ENCODE measurements around the gene AJUBA.
"Not testable (repeated sequence)": the region's sequence is repeated elsewhere in the genome, so short reads cannot be mapped to it uniquely, and the experiment has no call there.

The AJUBA gene

DNA sequence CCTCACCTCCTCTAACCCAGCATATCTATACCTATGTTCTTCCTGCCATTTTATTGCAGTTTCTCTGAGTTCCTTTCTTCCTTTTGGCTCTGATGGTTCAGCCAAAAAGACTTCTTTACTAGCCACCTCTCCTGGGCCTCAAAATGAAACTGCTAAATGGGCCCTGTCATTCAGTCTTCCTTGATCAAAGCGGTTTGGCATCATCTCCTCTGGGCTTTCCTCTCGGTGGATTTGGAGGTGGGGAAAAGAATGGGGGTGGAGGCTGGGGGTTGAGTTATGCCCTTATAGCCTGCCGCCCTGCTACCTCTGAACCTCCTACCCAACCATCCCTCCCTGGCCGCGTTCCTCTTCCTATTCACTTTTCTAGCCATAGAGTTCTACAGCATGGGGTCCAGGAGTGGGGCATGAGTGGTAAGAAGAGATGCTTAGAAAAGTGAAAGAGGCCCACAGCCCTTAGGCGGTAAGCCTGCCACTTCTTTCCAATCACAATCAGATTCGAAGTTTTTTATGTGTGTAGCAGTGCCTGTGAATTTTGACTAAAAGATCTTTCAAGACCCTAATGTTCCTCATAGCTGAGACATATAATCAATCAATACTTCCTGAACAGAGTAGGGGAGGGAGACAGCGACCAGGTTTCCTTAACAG, 2.5 kb downstream of the AJUBA start:
- no peak for DNase-seq

DNA sequence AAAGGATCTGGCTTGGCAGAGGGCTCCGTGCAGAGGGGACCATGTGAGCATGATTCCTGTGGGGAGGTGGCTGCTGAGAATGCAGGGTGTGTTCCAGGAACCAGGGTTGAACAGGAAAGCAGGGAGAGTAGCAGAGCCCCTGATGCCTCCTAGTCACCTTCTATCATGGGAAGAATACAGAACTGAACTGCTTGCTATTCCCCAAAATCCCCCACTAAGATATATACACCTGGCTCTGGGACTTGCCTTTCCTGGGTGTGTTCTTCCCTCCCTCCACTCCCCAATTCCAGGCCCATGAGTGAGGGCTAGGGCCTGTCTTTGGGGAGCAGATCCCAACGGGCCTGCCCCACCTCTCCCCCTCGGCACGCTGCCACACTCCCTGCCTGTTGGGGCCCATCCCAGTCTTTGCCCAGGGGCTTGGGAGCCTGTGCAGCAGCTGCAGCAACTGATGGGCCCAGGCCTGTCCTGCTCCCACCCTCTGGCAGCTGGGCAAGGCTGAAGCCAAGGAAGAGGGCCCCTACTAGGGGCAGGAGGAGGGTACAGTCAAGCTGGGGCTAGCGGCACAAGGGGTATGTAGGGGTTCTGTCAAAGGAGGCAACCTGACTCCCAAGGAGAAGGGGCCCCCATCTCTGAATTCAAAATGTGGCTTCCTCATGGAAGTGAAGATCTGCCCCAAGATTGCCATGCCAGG, 3.2 kb downstream of the AJUBA start:
- DNase-seq: no peak

DNA sequence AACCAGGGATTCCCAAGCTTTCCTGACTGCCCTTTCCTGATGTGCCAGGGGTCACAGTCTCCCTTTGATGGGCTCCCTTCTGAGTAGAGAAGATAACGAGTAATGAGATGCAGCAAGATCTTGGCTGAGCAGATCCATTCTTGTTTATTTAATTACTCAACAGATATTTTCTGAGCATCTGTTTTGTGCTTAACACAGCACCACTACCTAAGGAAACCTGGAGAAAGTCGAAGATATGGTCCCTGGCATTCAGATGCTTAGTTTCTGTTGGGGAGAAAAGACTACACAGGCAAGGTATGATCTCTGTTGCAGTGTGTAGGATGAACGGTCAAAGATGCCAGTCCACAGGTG, 3.9 kb downstream of the AJUBA start:
- no peak for DNase-seq

DNA sequence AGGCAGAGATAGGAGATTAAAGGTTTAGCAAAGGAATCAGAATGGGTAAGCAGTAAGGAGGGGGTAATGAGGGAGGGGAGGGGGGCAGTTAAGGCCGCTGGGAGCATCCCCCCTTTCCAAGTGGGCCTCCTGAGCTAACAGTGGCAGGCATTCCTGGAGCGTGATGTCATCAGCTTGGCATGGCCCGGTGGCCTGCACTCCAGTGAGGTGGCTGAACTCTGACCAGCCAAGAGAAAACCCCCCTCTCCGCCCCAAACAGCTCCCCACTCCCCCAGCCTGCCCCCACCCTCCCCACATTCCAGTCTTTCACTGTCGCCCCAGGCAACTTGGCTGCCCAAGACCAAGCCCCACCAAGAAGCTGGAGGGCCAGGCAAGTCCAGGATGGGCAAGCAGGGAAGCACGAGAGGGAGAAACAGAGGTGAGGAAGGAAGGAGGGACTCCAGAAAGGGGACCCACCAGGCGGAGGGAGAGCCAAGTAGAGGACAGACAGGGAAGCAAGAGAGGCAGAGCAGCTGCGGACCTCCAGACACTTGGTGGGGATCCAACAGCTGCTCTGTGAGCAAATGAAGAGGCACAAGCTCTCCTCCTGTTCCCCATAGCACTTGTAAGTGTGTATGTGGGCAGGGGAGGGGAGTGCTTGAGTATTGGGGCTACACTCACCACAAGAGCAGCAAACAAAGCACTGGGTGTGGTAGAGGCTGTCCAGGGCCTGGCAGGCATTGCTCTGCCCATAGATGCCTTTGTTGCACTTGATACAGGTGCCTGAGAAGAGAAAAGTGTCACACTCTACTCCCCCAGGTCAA, 4.5 kb downstream of the AJUBA start:
- DNase-seq: no peak

DNA sequence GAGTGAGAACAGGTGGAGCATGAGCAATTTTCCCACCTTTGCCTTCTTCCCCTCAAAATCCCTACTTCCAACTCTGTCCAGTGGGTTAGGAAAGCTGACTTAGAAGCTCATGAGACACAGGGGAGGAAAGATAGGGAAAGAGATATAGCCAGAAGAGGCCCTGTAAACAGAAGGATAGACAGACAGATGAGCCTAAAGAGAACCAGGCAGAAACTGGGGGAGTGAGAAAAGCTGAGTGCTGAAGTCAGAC, 5.0 kb downstream of the AJUBA start:
- DNase-seq: no peak

DNA sequence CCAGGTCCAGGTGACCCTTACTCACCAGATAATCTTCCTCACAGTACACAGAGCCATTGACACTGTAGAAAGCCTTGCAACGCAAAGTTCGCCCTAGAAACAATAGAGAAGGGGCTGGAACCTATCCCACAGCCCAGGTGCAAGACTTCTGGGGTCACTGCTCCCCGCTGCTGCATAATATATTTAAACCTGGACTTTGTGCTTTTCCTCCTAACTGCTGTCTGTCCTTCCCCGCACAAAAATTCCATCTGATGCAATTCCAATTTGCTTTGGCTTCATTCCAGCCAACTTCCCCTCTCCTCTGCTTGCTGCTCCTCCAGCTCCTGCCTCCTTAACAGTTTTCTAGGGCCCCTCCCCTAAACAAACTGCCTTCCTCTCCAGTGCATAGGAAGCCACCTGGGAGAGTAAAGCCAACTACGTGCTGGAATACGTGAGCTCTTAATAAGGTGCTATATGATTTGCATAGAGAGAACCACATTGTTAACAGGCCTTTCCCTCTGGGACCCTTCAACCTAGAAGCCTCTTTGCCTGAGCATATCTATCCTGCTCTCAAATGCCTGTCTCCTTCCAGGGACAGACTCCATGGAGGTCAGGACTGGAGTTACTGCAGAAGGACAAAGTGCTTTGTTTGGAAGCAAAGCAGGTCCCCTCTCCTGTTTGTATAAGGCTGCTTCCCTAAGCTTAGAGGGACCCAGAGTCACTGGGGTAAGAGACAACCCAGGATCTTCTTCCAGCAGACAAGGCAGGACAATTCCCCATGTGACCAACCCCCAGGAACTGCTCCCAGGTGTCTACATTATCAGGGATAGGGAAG, 5.5 kb downstream of the AJUBA start:
- DNase-seq: no peak

DNA sequence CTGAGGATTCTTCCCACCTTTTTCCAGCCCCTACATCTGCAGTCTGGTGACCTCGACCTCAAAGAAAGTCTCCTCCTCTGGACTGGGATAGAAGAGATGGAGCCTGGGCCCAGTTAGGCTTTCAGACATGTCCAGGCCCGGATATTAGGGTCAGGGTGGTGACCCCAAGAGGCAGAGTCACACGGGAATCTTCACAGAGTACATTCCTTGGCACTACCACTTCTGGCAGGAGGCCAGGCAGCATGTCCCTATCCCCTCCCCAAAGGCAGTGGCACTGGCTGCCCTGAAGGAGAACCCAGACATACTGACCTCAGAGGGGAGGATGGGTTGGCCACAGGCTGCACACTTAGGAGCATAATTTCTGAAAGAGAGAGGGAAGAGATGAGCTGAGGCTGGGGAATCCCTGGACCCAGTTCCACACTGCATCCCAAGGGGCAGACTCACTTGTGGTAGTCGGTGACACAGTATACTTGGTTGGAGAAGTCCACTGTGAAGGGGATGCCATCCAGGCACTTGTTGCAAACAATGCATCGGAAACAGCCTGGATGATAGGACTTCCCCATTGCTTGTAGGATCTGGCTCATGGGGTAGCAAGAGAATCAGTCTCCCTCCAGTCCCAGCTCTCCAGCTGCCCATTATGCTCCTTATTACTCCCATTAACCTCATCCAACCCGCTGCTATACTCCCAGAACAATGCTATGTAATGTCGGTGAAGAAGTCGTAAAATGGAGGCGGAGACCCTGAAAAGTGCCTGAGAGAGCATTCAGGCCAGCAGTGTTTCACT, 7.6 kb downstream of the AJUBA start:
- no peak for DNase-seq

DNA sequence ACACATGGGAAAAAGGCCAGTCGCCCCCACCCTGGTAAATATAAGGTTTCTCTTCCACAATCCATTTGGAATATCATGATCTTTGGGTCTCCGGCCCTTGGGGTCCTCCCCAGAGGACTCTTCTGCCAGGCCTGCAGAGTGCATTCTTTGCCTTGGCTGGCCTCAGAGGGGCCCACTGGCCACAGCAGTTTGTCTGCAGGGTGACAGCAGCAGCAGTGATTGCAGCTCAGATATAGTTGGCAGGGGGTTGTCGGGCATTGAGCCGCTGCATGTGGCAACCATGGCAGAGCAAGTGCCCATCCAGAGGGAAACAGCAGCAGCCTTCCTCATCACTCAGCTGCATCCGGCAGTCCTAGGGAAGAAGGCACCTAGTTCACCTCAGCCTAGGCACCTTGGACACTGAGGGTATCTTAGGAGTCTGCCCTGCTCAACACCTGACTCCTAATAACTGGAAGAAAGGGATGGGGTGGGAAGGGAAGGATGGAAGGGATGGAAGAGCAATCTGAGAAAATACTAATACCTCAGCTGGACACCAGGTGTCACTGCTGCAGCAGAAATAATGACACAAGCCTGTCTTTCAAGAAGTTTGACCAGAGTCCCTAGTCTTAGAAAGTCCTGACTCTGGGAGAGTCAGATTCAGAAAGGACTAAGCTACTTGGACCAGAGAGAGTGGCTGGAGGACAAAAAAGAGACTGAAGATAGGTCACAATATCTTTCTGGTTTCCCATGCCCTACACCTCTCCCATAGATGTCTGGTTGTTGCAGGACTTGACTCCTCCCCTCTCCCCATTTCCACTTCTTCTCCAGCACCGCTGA, 8.9 kb downstream of the AJUBA start:
- DNase-seq: peak; percentile 14

DNA sequence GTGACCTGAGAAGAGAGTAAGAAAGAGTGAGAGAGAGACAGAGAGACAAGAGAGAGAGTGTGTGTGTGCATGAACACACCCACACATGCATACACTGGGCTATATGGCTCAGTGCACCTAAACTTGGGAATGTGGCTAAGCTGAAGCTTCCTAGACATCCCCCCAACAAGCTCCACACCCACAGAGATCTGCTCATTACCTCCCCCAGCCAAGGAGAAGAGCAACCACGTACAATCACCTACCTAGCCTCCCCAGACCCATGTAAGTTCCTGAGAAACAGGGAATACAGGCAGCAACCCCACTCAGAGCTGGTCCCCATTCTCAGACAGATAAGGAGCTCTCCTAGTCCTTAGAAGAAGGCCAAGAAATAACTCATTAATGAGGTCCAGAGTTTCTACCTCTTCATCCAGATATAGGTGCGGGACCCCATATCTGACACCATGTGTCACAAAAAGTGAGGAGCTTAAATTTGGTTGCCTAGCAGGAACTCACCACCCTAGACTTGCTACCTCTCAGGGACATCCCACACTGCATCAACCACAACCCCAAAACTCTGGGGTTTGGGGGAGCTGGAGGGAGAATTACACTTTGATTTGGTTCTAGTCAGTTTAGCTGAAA, 9.9 kb downstream of the AJUBA start:
- no peak for DNase-seq

DNA sequence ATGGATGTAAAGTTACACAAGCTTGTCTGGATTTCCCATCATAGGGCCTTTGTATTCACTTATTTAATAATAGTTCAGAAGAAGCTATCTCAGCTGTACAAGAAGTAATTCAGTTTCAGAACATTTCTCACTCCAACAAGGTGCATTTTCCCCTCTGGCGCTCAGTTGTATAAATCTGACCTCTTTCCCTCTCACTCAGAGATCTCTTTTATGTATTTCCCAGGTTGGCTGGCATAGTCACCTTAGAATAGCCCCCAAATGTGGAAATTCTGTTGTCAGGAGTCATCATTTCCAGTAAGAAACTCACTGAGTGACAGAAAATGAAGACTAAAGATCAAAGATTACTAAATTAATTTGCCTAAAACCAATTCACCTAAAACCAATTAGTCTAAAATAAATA, 11.2 kb downstream of the AJUBA start:
- DNase-seq: no peak

DNA sequence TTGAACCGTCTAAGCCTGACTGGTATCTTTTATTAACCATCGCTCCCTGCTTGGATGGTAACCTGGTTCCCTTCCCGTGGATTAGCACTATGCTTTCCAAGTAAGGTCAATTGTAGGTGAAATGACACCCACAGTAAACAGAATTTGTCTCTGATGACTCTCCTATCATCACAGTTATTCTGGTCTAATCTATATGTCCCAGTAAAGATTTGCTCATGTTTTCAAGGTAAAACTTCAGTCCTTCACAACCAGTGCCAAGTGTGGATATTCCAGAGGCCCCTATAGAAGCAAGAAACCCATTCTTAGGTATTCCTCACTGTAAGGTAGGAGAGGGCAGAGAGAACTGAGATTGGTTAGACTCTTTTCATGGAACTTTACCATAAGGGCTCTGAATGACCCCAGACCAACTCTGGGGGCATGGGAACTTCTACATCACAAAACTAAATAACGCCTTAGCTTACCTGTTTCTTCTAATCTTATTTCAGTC, 15.5 kb downstream of the AJUBA start:
- no peak for DNase-seq

DNA sequence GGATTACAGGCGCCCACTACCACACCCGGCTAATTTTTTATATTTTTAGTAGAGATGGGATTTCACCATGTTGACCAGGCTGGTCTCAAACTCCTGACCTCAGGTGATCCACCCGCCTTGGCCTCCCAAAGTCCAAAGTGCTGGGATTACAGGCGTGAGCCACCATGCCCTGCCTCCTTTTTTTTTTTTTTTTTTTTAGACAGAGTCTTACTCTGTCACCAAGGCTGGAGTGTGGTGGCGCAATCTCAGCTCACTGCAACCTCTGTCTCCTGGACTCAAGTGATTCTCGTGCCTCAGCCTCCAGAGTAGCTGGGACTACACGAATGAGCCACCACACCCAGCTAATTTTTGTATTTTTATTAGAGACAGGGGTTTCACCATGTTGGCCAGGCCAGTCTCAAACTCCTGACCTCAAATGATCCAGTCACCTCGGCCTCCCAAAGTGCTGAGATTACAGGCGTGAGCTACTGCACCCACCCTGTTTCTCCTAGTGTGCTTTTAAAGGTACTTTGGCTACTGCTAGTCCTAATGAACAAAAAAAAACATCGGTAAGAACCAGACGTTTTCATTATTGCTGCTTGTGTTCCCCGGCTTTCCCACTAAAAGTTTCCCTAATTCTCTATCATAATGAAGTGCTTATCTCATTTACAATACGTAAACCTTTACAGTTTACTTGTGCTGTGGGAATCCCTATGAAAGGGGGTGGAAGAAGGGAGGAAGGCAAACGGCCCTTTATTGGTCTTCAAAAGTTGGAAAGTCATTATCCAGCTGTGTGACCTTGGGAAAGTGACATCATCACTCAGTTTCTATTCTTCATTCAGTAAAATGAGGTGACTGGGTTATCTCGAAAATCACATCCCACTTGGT, 16.2 kb downstream of the AJUBA start:
- not testable (repeated sequence) for DNase-seq

DNA sequence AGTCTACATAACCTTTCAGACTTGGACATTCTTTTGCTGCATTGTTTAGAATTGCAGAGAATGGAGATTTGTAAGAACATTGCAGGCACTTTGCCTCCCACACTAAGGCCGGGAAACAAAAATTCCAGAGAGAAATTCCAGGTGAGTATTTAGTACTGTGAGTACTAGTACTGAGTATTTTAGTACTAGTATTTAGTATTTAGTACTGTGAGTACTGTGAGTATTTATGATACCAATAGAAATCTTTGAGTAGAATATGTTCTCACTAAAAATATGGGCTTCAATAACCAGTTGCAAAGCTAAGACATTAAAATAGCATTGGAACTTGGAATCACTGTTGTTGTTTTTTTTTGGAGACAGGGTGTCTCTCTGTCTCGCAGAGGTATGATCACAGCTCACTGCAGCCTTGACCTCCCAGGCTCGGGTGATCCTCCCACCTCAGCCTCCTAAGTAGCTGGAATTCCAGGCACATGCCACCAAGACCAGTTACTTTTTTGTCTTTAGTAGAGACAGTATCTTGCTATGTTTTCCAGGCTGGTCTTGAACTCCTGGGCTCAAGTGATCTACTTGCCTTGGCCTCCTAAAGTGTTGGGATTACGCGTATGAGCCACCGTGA, 20.2 kb downstream of the AJUBA start:
- no peak for DNase-seq

DNA sequence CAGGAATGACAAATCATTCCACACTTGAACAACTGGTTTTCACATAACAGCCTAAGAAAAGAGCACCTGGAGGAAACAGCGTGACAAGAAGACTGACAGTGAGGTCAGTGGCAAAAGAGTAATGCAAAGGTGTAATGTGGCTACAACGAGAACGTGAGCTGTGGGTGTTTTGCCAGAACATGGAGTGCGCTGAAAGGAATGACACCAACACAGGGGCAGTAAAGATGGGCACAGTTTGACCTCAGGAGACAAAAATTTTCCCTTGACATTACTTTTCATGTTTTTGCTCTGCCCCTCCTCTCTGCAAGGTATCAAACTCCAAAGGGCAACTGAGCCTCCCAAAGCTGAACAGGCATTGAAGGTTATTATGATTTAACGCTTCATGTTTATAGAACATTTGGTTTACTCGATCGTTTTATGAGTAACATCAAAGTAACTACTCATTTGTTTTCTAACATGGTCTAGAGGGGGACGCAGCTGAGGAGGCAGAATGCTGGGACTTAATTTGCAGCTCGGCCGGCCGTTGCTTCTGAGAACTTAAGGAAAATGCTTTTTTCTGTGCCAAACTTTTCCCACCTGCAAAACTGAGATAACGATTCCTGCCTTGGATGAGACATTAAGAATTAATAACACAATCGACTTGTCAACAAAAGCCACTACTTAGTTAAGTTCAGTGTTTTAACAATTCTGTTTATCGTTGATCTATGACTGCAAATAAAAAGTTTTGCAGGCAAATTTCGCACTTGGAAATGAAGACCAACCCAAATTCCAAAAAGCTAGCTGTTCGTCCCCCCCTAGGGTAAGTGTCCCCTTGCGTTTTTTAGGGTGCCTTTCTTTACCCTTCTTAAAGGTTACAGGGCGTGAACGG, 26.4 kb downstream of the AJUBA start:
- DNase-seq: no peak

DNA sequence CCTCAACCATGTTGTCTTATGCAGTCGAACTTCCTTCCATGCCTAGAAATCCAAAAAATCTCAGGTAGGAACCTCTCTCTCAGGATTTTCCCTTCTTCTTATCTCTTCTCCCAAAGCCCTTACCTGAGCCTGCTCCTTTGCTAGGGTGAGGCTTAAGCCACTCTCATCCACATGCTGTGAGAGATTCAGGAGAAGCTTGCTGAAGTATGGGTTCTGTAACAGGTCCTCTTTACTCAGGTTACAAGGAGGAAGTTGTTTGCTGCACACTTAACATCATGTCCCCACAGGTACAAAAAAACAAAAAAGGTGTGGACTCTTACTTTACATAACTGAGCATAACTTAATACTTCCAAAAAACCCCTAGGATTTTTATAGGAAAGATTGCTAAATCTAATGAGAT, 29.9 kb downstream of the AJUBA start:
- DNase-seq: no peak

DNA sequence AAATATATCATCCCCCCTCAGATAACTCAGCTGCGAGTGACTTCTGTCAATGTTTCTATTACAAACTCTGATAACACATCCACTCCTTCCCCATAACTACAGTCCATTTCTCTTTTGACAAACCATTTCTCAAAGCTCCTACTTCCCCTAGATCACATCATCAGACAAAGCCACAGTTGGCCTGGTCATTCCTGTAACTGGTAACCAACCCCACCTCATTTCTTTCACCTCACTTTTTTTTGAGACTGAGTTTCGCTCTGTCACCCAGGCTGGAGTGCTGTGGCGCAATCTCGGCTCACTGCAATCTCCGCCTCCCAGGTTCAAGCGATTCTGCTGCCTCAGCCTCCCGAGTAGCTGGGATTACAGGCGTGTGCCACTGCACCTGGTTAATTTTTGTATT, 30.6 kb downstream of the AJUBA start:
- DNase-seq: not testable (repeated sequence)

DNA sequence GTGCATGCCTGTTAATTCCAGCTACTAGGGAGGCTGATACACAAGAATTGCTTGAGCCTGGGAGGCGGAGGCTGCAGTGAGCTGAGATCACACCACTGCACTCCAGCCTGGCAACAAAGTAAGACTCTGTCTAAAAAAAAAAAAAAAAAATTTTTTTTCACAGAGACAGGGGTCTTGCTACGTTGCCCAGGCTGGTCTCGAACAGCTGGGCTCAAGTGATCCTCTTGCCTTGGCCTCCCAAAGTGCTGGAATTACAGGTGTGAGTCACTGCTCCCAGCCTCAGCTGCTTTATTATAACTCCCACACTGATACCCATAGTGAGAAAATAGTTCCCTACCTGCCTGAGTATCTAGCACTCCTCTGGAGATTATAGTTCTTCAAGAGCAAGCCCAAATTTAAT, 36.7 kb downstream of the AJUBA start:
- DNase-seq: no peak

DNA sequence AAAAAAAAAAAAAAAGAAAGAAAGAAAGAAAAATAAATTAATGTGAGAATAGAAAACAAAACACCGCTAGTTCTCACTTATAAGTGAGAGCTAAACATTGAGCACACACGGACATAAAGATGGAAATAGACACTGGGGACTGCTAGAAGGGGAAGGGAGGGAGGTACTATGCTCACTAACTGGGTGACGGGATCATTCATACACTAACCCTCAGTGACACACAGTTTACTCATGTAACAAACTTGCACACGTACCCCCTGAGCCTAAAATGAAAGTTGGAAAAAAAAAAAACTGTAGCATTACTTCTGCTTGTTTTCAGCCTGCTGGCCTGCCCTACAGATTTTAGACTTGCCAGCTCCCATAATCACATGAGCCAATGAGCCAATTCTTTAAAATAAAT, 42.7 kb downstream of the AJUBA start:
- DNase-seq: no peak

DNA sequence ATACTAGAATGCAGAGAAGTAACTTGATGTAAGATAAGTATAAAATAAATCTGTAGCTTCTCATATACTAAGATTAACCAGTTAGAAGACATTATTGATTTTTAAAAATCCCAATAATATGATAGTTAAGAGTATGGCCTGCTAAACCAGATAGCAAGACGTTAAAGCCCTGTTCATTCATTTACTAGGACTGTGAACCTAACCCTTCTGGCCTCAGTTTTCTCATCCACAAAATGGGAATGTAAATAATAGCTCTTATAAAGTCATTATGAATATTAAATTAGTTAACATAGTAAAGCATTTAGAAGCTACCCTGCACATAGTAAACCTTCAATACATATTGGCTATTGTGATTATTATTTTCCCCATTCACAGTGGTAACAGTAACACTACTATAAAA, 47.2 kb downstream of the AJUBA start:
- DNase-seq: no peak
